HG03135 (cell line): ENCODE data around the gene PGLYRP2.

Experiments
- ATAC-seq: cut with Tn5 transposase; IDR thresholded peaks from one replicate; pipeline ENCODE4 v1.9.1; 2021; ENCODE audit warnings: mild to moderate bottlenecking, moderate library complexity; ENCODE audit not compliant: unreplicated experiment

PGLYRP2 gene

GRCh38 chr19:15442142-15442920 lies 37.0 kb downstream of the PGLYRP2 start:
- no peak for ATAC-seq

GRCh38 chr19:15441317-15441716 lies 38.0 kb downstream of the PGLYRP2 start:
- ATAC-seq: no peak

GRCh38 chr19:15439821-15440641 lies 39.3 kb downstream of the PGLYRP2 start:
- no peak for ATAC-seq

GRCh38 chr19:15439078-15439799 lies 40.1 kb downstream of the PGLYRP2 start:
- no peak for ATAC-seq

- no peak for ATAC-seq
Measured at GRCh38 chr19:15438577-15438976, 40.7 kb downstream of the PGLYRP2 start.

- no peak for ATAC-seq
Measured at GRCh38 chr19:15438124-15438496, 41.2 kb downstream of the PGLYRP2 start.

- no peak for ATAC-seq
Measured at GRCh38 chr19:15437355-15438123, 41.8 kb downstream of the PGLYRP2 start.

GRCh38 chr19:15436826-15437110 lies 42.5 kb downstream of the PGLYRP2 start:
- ATAC-seq: no peak

GRCh38 chr19:15436012-15436825 lies 43.1 kb downstream of the PGLYRP2 start:
- no peak for ATAC-seq

GRCh38 chr19:15433519-15434069 lies 45.7 kb downstream of the PGLYRP2 start:
- no peak for ATAC-seq

GRCh38 chr19:15432629-15433518 lies 46.4 kb downstream of the PGLYRP2 start:
- peak; percentile 80 for ATAC-seq

GRCh38 chr19:15432018-15432494 lies 47.2 kb downstream of the PGLYRP2 start:
- ATAC-seq: no peak

GRCh38 chr19:15431396-15432017 lies 47.8 kb downstream of the PGLYRP2 start:
- no peak for ATAC-seq

GRCh38 chr19:15430526-15431120 lies 48.7 kb downstream of the PGLYRP2 start:
- ATAC-seq: no peak

GRCh38 chr19:15429825-15430467 lies 49.4 kb downstream of the PGLYRP2 start:
- no peak for ATAC-seq

GRCh38 chr19:15428956-15429824 lies 50.1 kb downstream of the PGLYRP2 start:
- ATAC-seq: no peak
